ENCODE data around the gene C21orf91. TPM values are rescaled to one million over a fixed set of nuclear protein-coding genes. Genes with fewer than 3 reads are reported as not detected.

Gene C21orf91
- polyA plus RNA-seq, 2 donors, result 2.7 to 4.8 TPM

DNA sequence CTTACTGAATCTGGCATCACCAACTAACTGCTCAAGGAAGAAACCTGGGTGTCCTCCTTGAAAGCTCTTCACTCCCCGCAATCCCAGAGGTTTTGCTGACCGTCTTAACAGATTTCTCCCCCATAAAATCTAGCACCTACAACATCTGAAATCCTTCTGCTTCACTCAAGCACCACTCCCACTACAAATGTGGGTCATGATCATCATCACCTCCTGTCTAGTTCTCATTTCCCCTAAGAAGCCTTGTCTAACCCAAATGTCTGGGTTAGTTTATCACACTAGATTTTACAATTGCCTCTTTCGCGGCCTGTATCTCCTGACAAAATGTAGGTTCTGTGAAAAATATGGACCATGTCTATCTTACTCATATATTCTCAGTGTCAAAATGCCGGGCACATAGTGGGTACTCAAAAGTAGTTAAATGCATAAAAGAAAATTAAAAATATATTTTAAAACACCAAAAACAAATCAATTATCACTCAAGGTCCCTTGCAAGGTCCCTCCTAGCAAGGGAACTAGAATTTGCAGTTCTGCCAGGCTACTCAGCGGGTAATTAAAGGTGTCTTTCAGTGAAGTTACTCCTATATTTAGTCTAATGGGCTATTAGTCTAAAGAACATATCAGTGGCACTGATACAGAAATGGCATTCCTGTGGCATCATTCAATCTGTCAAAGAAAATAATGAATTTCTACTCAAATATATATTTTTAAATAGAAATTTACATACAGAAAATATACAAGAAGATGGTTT, 19.6 kb downstream of the C21orf91 start:
- H3K4me1 ChIP-seq (ENCODE audit: control insufficient read depth in 2 of 2, insufficient read depth in 2 of 2, low read length in 1 of 2), result no peaks in the 10 kb centered on the region
- 91 to 94% methylated on average over 6 of the region's 6 CpGs for WGBS, 2 donors
- no peak overlapping the region for H3K4me3 ChIP-seq (ENCODE audit: low read depth in 1 of 2, low read length in 2 of 2)
- H3K27ac ChIP-seq (ENCODE audit: low read depth in 2 of 2, low read length in 1 of 2), result peak overlapping the region in 1 of 2 donors; percentile 22
- no peaks in the 10 kb centered on the region for H3K9me3 ChIP-seq (ENCODE audit: control insufficient read depth in 2 of 2, insufficient read depth in 1 of 2, low read depth in 1 of 2, low read length in 1 of 2)
- no peaks in the 10 kb centered on the region for H3K27me3 ChIP-seq (ENCODE audit: control insufficient read depth in 1 of 2, insufficient read depth in 2 of 2, low read length in 2 of 2)
- H3K36me3 ChIP-seq (ENCODE audit: control insufficient read depth in 2 of 2, insufficient read depth in 2 of 2, low read length in 1 of 2), result no peaks in the 10 kb centered on the region

GRCh38 chr21:17798796-17799195, 20.4 kb downstream of the C21orf91 start:
- no peaks in the 10 kb centered on the region for H3K27me3 ChIP-seq (ENCODE audit: control insufficient read depth in 1 of 2, insufficient read depth in 2 of 2, low read length in 2 of 2)
- 60 to 78% methylated on average over 2 of the region's 2 CpGs for WGBS, 2 donors
- H3K36me3 ChIP-seq (ENCODE audit: control insufficient read depth in 2 of 2, insufficient read depth in 2 of 2, low read length in 1 of 2), result no peaks in the 10 kb centered on the region
- no peaks in the 10 kb centered on the region for H3K4me1 ChIP-seq (ENCODE audit: control insufficient read depth in 2 of 2, insufficient read depth in 2 of 2, low read length in 1 of 2)
- H3K9me3 ChIP-seq (ENCODE audit: control insufficient read depth in 2 of 2, insufficient read depth in 1 of 2, low read depth in 1 of 2, low read length in 1 of 2), result no peaks in the 10 kb centered on the region
- H3K4me3 ChIP-seq (ENCODE audit: low read depth in 1 of 2, low read length in 2 of 2), result no peak overlapping the region
- no peak overlapping the region for H3K27ac ChIP-seq (ENCODE audit: low read depth in 2 of 2, low read length in 1 of 2)

DNA sequence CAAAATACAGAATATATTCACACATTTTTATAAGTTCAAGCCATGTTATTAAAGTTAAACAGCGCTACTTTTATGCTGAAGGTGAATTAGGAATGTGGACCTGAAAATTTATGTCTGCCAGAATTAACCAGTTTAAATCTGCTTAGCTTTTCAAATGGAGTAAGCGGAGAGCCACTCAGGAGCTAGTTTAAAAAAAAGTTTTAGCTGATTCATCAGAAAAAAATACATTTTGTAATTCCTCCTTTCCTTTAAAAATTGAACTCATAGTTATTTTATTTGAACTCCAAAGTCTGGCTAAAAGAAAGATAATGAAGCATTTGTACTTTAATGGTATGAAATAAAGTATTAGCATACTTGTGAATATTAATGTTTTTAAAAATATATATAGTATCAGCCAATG, 21.2 kb downstream of the C21orf91 start:
- no peaks in the 10 kb centered on the region for H3K9me3 ChIP-seq (ENCODE audit: control insufficient read depth in 2 of 2, insufficient read depth in 1 of 2, low read depth in 1 of 2, low read length in 1 of 2)
- no peaks in the 10 kb centered on the region for H3K27me3 ChIP-seq (ENCODE audit: control insufficient read depth in 1 of 2, insufficient read depth in 2 of 2, low read length in 2 of 2)
- no peak overlapping the region for H3K4me3 ChIP-seq (ENCODE audit: low read depth in 1 of 2, low read length in 2 of 2)
- H3K27ac ChIP-seq (ENCODE audit: low read depth in 2 of 2, low read length in 1 of 2), result no peak overlapping the region
- no peaks in the 10 kb centered on the region for H3K36me3 ChIP-seq (ENCODE audit: control insufficient read depth in 2 of 2, insufficient read depth in 2 of 2, low read length in 1 of 2)
- H3K4me1 ChIP-seq (ENCODE audit: control insufficient read depth in 2 of 2, insufficient read depth in 2 of 2, low read length in 1 of 2), result no peaks in the 10 kb centered on the region
- 89 to 92% methylated on average over 2 of the region's 2 CpGs for WGBS, 2 donors

DNA sequence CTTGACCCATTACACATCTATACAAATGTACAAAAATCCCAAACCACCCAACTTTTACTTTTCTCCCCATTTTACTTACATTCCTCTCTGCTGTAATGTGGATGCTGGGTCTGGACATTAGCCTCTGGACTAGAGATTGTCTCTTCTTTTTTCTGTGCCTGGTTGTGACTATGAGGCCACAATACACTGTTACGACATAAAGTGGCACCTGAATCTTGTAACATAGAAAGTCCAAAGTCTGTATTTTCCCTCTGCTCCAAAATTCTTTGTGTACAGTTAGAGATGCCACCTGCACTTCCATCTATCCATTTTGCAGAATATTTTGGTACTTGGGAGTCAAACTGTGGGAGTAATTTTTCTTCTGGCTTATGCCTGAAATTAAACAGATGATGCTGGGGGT, 22.7 kb downstream of the C21orf91 start:
- no peaks in the 10 kb centered on the region for H3K4me1 ChIP-seq (ENCODE audit: control insufficient read depth in 2 of 2, insufficient read depth in 2 of 2, low read length in 1 of 2)
- 88 to 93% methylated on average over 1 of the region's 1 CpG for WGBS, 2 donors
- H3K27ac ChIP-seq (ENCODE audit: low read depth in 2 of 2, low read length in 1 of 2), result no peak overlapping the region
- no peaks in the 10 kb centered on the region for H3K9me3 ChIP-seq (ENCODE audit: control insufficient read depth in 2 of 2, insufficient read depth in 1 of 2, low read depth in 1 of 2, low read length in 1 of 2)
- H3K4me3 ChIP-seq (ENCODE audit: low read depth in 1 of 2, low read length in 2 of 2), result no peak overlapping the region
- H3K36me3 ChIP-seq (ENCODE audit: control insufficient read depth in 2 of 2, insufficient read depth in 2 of 2, low read length in 1 of 2), result no peaks in the 10 kb centered on the region
- no peaks in the 10 kb centered on the region for H3K27me3 ChIP-seq (ENCODE audit: control insufficient read depth in 1 of 2, insufficient read depth in 2 of 2, low read length in 2 of 2)

- WGBS, 2 donors, result 58 to 62% methylated on average over 1 of the region's 1 CpG
- no peaks in the 10 kb centered on the region for H3K36me3 ChIP-seq (ENCODE audit: control insufficient read depth in 2 of 2, insufficient read depth in 2 of 2, low read length in 1 of 2)
- no peak overlapping the region for H3K27ac ChIP-seq (ENCODE audit: low read depth in 2 of 2, low read length in 1 of 2)
- no peaks in the 10 kb centered on the region for H3K27me3 ChIP-seq (ENCODE audit: control insufficient read depth in 1 of 2, insufficient read depth in 2 of 2, low read length in 2 of 2)
- no peaks in the 10 kb centered on the region for H3K9me3 ChIP-seq (ENCODE audit: control insufficient read depth in 2 of 2, insufficient read depth in 1 of 2, low read depth in 1 of 2, low read length in 1 of 2)
- H3K4me1 ChIP-seq (ENCODE audit: control insufficient read depth in 2 of 2, insufficient read depth in 2 of 2, low read length in 1 of 2), result no peaks in the 10 kb centered on the region
- no peak overlapping the region for H3K4me3 ChIP-seq (ENCODE audit: low read depth in 1 of 2, low read length in 2 of 2)
Observed at GRCh38 chr21:17796037-17796403, 23.1 kb downstream of the C21orf91 start.

GRCh38 chr21:17795146-17796036, 23.8 kb downstream of the C21orf91 start:
- H3K4me3 ChIP-seq (ENCODE audit: low read depth in 1 of 2, low read length in 2 of 2), result no peak overlapping the region
- no peaks in the 10 kb centered on the region for H3K27me3 ChIP-seq (ENCODE audit: control insufficient read depth in 1 of 2, insufficient read depth in 2 of 2, low read length in 2 of 2)
- 81 to 89% methylated on average over 6 of the region's 6 CpGs for WGBS, 2 donors
- H3K36me3 ChIP-seq (ENCODE audit: control insufficient read depth in 2 of 2, insufficient read depth in 2 of 2, low read length in 1 of 2), result no peaks in the 10 kb centered on the region
- no peak overlapping the region for H3K27ac ChIP-seq (ENCODE audit: low read depth in 2 of 2, low read length in 1 of 2)
- no peaks in the 10 kb centered on the region for H3K9me3 ChIP-seq (ENCODE audit: control insufficient read depth in 2 of 2, insufficient read depth in 1 of 2, low read depth in 1 of 2, low read length in 1 of 2)
- H3K4me1 ChIP-seq (ENCODE audit: control insufficient read depth in 2 of 2, insufficient read depth in 2 of 2, low read length in 1 of 2), result no peaks in the 10 kb centered on the region

GRCh38 chr21:17794518-17795145, 24.5 kb downstream of the C21orf91 start:
- no peaks in the 10 kb centered on the region for H3K4me1 ChIP-seq (ENCODE audit: control insufficient read depth in 2 of 2, insufficient read depth in 2 of 2, low read length in 1 of 2)
- WGBS, 2 donors, result 78 to 79% methylated on average over 4 of the region's 4 CpGs
- no peaks in the 10 kb centered on the region for H3K9me3 ChIP-seq (ENCODE audit: control insufficient read depth in 2 of 2, insufficient read depth in 1 of 2, low read depth in 1 of 2, low read length in 1 of 2)
- H3K27ac ChIP-seq (ENCODE audit: low read depth in 2 of 2, low read length in 1 of 2), result peak overlapping the region in 1 of 2 donors; percentile 42
- no peaks in the 10 kb centered on the region for H3K36me3 ChIP-seq (ENCODE audit: control insufficient read depth in 2 of 2, insufficient read depth in 2 of 2, low read length in 1 of 2)
- no peak overlapping the region for H3K4me3 ChIP-seq (ENCODE audit: low read depth in 1 of 2, low read length in 2 of 2)
- no peaks in the 10 kb centered on the region for H3K27me3 ChIP-seq (ENCODE audit: control insufficient read depth in 1 of 2, insufficient read depth in 2 of 2, low read length in 2 of 2)

GRCh38 chr21:17793246-17794123, 25.7 kb downstream of the C21orf91 start:
- Histone ChIP-seq H3K27ac (ENCODE audit: low read depth in 2 of 2, low read length in 1 of 2) (peak overlapping the region; percentile 41 to 54), H3K27me3 (ENCODE audit: control insufficient read depth in 1 of 2, insufficient read depth in 2 of 2, low read length in 2 of 2) (no peaks in the 10 kb centered on the region), H3K4me3 (ENCODE audit: low read depth in 1 of 2, low read length in 2 of 2) (peak overlapping the region in 1 of 2 donors; percentile 51), H3K36me3 (ENCODE audit: control insufficient read depth in 2 of 2, insufficient read depth in 2 of 2, low read length in 1 of 2) (no peaks in the 10 kb centered on the region), H3K9me3 (ENCODE audit: control insufficient read depth in 2 of 2, insufficient read depth in 1 of 2, low read depth in 1 of 2, low read length in 1 of 2) (no peaks in the 10 kb centered on the region), H3K4me1 (ENCODE audit: control insufficient read depth in 2 of 2, insufficient read depth in 2 of 2, low read length in 1 of 2) (no peaks in the 10 kb centered on the region)
- WGBS, 2 donors, result 61 to 65% methylated on average over 9 of the region's 9 CpGs

GRCh38 chr21:17789656-17790055, 29.5 kb downstream of the C21orf91 start:
- H3K27me3 ChIP-seq (ENCODE audit: control insufficient read depth in 1 of 2, insufficient read depth in 2 of 2, low read length in 2 of 2), result no peaks in the 10 kb centered on the region
- no peak overlapping the region for H3K4me3 ChIP-seq (ENCODE audit: low read depth in 1 of 2, low read length in 2 of 2)
- H3K27ac ChIP-seq (ENCODE audit: low read depth in 2 of 2, low read length in 1 of 2), result no peak overlapping the region
- WGBS, 2 donors, result 77 to 78% methylated on average over 3 of the region's 3 CpGs
- H3K4me1 ChIP-seq (ENCODE audit: control insufficient read depth in 2 of 2, insufficient read depth in 2 of 2, low read length in 1 of 2), result no peaks in the 10 kb centered on the region
- H3K9me3 ChIP-seq (ENCODE audit: control insufficient read depth in 2 of 2, insufficient read depth in 1 of 2, low read depth in 1 of 2, low read length in 1 of 2), result no peaks in the 10 kb centered on the region
- peaks cover 3 to 9% of the 10 kb centered on the region in 2 donors for H3K36me3 ChIP-seq (ENCODE audit: control insufficient read depth in 2 of 2, insufficient read depth in 2 of 2, low read length in 1 of 2)
